GM18951 (cell line): ENCODE results near the gene IL34.

Experiments used
- POLR2A ChIP-seq: IDR thresholded peaks from 4 replicates; pipeline ENCODE4 v1.6.1; 2011; ENCODE audit warnings: mild to moderate bottlenecking; ENCODE audit not compliant: insufficient read length, insufficient read depth; ENCODE audit errors: extremely low read depth
- in situ Hi-C: fragments of 300-500 bp; cut with MboI; formaldehyde crosslinking; loops from one replicate; pipeline ENCODE4 v1.12.0; 2022; ENCODE audit warnings: low sequenced_read_pairs, mixed read lengths, inconsistent platforms; ENCODE audit not compliant: unreplicated experiment

IL34 gene

DNA sequence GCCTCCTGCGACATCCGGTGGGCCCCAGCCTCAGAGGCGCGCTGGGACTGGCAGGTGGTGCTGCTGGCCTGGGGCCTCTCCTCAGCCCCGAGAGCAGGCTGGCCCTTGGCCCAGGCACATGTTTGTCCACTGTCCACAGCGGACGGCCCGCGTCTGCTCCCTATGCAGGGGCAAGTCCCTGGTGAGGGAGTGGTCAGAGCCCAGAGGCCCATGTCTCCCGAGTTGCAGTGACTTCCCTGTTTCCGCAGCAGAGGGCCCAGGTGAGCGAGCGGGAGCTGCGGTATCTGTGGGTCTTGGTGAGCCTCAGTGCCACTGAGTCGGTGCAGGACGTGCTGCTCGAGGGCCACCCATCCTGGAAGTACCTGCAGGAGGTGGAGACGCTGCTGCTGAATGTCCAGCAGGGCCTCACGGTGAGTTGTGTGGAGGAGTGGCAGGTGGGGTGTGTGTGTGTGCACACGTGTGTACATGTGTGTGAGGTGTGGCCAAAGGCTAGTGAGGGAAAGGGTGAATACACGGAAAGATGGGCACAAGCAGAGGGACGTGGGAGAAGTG, 10.4 kb downstream of the IL34 start:
- in situ Hi-C loops: no loop called here
- no peak for TF ChIP-seq POLR2A

DNA sequence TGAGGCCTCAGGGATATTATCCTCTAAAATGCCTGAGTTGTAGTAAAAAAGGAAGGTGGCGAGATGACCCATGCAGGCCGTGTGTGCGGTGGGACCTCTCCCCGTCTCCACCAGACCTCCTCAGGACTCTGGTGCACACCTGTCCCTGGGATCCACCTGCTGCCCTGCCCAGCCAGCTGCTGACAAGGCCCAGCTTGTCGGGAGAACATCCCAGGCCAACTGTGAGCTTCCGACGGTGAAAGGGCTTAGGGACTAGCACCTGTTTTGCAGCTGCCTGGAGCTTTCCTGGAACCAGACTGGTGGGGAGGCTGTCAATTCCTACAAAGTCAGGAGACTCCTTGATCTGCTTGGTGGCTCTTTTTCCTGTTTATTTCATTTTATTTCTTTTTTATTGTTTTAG, 11.6 kb downstream of the IL34 start:
- in situ Hi-C loops: no loop called here
- no peak for TF ChIP-seq POLR2A

DNA sequence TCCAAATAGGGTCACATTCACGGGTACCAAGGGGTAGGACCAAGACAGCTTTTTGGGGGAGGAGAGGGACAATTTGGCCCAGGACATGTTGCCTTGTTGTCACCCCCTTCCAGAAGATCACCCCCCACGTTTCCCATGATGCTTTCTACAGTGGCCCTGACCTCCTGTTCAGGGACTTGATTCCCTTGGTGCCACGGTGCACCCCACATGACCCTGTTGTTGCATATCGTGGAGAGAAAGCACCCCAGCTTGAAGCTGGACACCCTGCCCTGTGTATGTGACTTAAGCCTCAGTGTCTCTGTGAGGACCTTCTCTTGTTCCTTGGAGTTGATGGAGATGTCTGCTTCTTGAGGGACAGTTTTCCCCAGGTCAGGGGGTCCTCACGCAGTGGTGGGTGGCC, 12.6 kb downstream of the IL34 start:
- in situ Hi-C loops: no loop called here
- TF ChIP-seq POLR2A: no peak

GRCh38 chr16:70659546-70659945, 13.2 kb downstream of the IL34 start:
- in situ Hi-C loops: no loop called here
- no peak for TF ChIP-seq POLR2A

GRCh38 chr16:70659953-70660671, 13.8 kb downstream of the IL34 start:
- in situ Hi-C loops: no loop called here
- TF ChIP-seq POLR2A: no peak

GRCh38 chr16:70660672-70661350, 14.5 kb downstream of the IL34 start:
- in situ Hi-C loops: no loop called here
- no peak for TF ChIP-seq POLR2A

DNA sequence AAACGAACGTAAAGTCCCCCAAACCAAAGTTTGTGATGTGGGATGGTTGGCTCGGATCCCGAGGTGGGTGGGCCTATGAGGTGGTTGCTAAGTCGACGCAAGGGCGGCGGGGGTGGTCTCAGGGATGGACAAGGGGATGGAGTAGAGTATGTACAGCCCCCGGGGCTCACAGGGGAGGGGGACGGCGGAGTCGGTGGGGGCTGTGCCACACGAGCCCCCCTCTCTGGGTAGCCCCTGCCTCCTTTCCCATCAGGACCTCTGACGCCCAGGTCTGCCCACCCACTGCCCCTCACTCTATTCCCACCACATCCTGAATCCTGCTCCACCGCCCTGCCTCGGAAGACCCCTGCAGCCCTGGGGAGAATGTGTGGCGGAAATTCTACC, 15.2 kb downstream of the IL34 start:
- TF ChIP-seq POLR2A: no peak
- in situ Hi-C loops: no loop called here

- TF ChIP-seq POLR2A: no peak
- in situ Hi-C loops: no loop called here
These were observed 15.7 kb downstream of the IL34 start for GRCh38 chr16:70661918-70662641.

GRCh38 chr16:70662991-70663523, 16.7 kb downstream of the IL34 start:
- in situ Hi-C loops: no loop called here
- TF ChIP-seq POLR2A: no peak

- in situ Hi-C loops: no loop called here
These were observed 17.4 kb downstream of the IL34 start for GRCh38 chr16:70663524-70664324.

DNA sequence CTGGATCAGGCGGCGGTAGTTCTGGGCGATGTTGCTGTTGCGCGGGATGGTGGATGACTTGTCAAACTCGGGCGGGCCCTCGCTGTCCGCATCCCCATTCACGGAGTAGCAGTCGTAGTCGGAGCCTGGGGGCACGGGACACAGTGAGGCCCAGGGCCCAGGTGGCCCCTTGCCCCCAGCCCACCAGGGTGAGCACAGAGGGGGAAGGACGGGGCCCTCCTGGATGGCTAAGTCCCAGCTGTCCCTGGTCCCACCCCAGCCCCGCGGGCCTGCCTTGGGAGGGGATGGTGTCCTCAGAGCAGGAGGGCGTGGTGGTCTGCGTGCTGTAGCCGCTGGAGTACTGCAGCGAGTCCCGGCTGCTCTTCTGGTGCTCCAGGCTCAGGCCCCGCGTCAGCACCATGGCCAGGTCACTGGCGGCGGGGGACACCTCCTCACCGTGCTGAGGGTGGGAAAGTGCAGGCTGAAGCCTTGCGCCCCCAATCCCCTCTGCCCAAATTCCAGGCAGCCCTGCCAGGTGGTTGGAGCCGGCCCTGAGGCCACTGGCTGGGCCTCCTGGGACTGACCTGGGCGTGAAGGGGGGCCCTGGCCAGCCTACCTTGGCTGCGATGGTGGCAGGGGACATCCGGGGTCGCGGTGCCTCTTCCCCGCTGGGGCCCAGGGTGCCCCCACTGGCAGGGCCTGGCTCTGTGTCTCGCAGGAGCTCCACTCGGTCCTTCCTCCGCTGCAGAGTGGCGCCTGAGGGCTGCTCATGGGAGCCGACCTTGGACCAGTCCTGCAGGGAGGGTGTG, 18.2 kb downstream of the IL34 start:
- TF ChIP-seq POLR2A: no peak
- in situ Hi-C loops: no loop called here

More at GRCh38 chr16:70663524-70664324, 17.4 kb downstream of the IL34 start:
- TF ChIP-seq POLR2A: no peak
